NCI-H1092 treated with DMSO at 0.1 percent for 48 hours (cell line): Measurements from ENCODE around the gene ABTB2.

Experiments
- DNase-seq: peaks from one replicate; lab custom pipeline; 2025; lab: John Stamatoyannopoulos, UW

The ABTB2 gene

DNA sequence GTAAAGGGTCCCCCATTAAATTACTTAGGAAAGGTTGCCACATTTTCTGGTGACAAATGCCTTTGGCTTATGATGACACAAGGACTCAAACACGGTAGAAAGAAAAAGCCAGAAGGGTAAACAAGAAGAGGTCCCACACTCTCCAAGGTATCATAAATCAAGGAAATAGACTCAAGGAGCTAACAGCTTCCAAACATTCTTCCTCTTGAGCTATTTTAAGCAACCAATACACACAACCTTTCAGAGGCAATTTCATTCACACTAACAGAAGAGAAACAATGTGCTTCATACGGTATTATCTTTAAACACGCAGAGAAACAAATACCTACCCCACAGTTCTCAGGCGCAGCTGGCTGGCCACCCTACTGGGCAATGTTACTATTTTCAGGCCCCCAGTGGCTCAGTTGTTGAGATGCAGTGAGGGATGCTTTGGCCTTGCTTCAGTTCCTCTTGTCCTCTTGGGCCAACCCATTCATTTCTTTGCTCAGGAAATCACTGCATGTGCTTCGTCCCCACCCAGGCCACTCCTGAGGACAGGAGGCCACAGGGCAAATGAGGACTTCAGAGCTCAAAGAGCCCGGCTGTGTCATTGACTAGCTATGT, 15.8 kb downstream of the ABTB2 start:
- no peak for DNase-seq

DNA sequence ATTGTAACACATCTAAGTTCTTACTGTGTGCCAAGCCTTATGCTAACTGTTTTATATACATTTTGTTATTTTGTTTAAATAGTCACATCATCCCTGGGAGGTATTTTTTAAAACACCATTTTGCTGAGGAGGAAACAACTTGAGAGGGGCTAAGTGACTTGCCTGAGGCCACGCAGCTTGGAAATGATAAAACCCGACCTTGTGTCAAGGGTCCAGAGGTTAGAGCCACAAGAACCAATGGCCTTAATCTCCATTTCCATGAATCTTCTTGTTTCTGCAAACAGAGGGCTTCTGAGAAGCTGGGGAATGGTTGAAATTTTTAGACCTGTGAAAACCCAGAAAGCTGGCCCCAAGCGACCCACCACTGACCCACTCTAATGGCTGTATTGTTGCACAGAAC, 16.7 kb downstream of the ABTB2 start:
- no peak for DNase-seq

DNA sequence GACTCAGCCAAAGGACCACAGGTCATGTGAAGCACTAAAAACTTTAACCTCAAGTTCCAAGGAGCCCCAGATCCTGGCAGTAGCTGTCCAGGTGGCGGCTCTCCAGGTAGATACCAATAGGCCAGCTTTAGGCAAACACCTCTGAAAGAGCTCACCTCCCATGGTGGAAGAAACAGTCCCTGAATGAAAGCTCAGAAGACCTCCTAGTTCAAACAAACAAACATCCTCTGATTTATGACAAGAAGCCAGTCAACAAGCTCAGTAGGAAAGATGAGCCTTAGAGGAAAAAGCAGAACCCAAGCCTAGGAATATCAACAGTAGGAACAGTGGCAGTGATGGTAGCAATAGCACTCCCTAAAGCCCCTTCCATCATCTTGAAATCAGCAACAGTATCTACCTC, 17.2 kb downstream of the ABTB2 start:
- DNase-seq, result no peak

DNA sequence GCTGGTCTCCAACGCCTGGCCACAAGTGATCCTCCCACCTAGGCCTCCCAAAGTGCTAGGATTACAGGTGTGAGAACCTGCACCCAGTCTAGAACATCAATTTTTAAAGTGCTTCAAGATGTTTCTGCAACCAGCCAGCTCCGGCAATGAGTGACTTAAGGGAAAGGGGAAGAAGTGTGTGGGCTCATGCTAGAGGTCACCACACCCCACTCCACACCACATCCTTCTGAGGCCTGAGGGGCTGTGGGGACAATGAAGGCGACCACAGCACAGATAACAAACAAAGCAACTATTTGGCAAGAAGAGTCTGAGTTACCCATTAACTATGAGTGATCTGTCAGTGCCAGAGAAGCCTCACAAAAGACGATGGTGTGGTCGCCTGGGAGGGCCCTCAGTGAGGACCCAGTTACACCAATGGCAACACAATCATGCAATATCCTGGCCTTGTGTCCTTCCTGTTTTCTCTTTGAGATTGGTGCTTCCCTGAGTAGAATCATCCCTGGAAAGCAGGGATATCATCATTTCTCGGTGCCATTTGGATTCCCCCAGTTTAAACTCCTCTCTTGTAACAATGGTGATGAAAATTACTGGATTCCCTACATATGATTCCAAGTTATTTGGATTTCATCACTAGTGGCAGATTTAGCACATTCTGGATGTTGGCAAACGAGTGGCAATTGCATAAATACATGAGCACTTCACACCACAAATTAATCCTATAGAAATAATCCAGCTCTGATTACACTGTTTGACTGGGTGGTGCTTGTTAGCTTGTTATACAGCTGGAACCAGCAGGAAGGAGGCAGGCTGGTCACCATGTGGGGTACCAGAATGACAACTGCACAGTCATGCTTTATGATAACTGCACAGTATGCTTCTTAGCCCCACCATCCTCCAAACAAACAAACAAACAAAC, 18.4 kb downstream of the ABTB2 start:
- DNase-seq, result no peak

DNA sequence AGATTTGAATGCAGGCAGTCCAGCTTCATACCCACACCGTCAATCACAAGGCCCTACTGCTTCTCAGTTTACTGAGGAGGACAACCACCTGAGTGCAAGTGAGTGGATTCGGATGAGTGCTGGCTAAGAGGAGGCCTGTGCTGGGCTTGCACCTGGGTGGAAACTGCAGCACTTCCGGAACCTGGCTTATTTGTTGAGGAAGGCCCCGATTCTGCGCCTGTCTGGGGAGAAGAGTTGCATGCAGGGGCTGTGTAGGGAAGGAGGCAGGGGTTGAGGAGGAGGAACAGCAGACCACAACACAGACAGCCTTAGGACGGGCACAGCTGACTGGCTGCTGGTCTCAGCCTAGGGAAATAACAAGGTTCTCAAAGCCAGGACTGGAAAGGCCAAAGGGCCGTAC, 20.8 kb downstream of the ABTB2 start:
- DNase-seq, result no peak

DNA sequence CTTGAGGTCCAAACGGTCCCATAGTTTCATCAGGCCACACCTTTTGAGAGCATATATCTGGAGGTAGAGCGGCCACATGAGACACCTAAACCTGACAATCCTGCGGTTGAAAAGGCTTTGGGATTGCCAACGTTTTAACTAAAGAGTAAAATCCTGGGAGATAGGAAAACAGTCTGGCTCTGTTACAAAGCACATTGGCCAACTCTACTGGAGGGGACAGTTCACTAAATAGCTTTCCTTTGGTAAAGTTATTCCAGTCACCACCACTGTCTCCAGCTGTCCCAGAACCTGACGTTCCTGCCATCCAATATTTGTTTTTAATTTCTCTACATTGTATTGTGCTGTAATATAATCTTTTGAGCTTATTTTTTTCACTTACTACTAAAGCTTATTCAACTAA, 22.0 kb downstream of the ABTB2 start:
- DNase-seq, result no peak

DNA sequence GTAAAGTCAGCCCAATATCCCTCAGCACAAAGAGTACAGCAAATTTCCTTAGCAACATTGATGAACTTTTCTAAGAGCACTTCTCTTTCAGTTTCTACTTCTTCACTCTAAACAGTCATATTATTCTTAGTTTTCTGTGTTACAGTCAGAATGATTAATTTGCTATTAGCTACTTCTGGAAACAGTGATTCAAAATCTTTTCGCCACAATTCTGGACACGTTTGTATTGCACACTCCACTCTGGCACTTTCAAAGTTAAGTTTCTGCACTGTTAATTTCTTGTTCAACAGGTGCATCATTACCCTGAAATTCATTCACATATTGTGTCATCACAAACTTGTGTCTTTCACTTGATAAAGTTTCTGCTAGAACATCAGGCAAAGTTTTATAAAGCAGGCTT, 22.5 kb downstream of the ABTB2 start:
- no peak for DNase-seq

DNA sequence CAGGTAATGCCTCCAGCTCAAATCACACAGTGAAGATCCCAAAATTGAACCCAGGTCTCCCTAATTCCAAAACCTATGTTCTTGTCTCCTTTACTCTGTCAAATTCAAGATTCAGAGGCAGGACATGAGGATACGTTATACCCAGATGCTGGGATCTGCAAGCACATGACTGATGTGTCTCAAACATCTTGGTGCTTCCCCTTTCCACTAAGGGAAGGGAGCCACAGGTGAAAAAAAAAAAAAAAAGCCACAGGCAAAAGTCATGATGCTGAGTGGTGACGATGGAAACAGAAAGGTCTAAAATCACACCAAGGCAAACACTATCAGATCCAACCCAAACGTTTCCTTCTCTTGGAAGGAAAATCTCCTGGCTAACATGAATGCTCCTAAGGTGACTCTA, 24.0 kb downstream of the ABTB2 start:
- DNase-seq, result no peak

DNA sequence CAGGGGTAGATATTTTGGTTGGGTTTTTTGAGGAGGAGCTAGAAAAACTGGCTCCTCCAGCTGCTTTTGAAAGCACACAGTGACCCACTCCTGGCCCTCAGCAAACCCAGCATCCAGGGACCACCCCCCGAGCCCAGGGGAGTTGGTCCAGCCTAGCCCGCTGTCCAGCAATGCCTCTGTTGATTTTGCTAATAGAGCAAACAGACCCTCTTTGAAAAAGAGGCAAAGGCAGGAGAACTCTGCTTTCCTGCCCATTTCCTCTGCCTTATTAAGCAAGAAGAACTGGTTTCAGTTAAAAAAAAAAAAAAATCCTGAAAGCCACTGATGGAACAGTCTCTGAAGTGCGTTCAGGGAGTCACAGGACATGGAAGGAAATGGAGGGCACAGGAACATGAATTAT, 25.3 kb downstream of the ABTB2 start:
- peak; percentile 48 for DNase-seq

DNA sequence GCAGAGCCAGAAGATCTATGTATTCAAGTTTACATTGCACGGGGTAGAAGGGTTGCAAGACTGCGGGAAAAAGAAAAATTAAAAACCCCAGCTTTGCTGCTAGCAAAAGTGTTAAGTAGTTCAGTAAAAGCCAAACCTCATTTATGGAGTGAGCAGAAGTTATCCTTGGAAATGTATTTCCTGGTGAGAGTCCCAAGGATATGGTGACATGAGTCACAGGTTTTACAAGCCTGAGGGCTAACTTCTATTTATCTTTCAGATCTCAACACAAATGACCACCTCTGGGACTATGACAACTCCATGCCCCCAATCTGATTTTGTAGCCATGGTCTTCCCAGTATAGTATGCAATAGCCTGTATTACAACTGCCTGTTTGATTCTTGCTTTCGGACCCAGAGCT, 26.1 kb downstream of the ABTB2 start:
- no peak for DNase-seq

DNA sequence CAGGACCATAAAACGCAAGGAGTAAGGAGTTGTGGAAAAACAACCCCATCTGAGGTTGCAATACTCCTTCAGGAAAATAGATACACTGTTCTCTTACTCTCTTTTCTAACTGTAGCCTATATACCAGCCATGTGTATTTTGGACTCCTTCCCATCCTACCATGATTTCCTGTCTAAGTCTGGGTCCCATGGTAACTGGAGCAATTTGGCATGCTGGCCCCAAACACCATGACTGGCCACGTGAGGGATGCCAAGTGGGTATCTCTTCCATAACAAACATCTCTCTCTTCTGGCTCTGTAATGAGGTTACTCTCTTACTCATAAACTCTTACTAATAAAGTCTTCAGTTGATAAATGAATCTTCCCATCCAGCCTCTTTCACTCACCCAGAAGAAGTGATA, 26.5 kb downstream of the ABTB2 start:
- DNase-seq, result peak; percentile 96

DNA sequence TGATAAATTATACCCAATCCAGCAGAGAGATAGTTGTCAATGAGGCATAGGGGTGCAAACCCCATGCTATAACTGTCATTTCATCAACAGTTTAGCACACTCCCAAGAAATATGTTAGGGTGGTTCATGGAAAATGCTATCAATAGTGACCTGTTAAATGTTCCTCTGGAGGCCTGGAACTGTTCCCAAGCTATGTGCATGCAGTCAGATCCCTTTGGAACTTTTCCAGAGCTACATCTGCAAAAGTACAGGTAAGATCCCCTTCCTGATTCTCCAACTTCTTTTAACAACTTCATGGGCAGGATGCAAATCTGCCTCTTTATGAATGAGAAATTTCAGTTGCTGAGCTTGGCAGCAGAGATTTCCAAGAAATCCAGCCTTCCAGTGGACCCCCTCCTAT, 27.2 kb downstream of the ABTB2 start:
- DNase-seq, result peak; percentile 65

DNA sequence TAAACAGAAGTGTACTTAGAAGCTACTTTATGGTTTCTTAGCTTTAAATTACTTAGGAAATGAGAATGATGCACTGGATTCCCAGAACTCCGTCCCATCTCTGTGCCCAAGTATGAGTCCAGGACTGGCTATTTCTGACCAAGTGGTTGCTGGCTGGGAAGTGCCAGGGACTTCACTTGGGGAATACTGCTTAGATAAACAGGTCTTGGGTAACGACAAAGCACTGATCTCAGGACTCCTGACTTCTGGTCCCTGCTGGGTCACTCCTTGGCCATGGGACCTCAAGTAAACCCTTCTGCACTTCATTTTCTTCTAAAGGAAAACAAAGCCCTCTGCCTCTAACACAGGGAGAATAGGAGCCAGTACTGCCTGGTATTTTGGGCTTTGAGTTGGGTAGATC, 27.9 kb downstream of the ABTB2 start:
- no peak for DNase-seq

DNA sequence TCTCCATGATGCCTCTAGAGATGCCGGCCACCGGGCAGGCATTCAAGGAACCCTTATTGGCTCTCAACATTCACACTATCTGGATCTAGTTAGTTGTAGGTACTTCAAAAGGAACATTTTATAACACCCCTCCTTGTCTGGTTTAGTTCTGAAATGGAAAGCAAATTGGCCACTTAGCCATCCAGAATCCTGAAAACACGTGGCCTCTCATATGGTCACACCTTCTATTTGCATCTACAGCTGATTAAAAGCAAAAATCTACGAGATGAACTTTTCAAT, 29.2 kb downstream of the ABTB2 start:
- DNase-seq, result no peak

DNA sequence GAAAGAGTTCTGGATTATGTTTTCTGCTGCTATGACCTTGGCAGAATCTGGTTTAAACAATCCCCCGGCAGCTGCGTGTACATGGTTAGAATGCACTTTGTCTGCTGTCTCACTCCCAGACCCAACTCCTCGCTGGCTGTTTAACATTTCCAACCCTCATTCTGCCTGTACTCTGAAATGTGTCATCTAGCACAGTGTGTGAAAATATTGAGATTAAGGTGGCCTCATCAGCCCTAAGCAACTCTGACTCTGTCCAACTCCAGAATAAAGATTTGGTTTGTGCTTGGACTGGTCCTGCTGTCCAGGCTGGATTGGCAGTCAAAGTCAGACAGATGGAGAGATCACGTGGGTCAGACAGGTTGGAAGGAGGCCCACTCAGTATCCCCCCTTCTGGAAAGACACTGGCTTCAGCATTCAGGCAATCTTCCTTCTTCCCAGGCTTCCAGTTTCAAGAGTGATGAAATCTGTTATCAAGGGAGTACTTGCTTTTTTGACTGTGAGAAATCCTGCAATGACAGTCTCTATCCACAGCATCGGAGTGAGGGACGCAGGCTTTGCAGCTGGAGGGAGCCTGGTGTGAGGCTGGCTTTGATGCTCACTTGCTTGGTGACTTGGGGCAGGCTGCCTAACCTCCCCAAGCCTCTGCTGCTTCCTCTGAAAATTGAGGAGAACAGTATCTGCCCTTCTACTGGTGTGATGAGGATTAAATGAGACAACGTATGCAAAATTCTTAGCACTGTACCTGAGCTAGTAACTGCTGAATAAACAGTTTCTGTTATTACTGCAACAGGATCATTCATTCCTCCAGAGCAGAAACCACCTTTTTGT, 29.8 kb downstream of the ABTB2 start:
- peak; percentile 64 for DNase-seq

DNA sequence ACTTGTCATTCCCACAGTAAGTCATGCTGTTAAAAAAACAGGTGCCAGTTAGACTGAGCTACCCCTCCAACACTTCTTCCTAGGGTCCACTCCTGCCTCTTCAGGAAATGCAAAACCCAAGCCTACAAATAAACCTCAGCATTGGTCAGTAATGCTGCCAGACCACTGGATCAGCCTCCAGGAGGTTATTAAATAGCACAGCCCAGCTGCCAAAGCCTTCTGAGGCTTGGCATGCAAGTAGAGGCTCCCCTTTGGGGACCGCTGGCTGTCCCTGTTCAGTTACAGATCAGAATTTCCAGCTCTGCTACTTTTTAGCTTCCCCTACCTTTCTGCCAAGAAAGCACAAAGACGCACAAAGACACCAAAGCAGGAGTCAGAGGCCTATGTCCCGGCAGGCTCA, 33.3 kb downstream of the ABTB2 start:
- DNase-seq, result no peak

DNA sequence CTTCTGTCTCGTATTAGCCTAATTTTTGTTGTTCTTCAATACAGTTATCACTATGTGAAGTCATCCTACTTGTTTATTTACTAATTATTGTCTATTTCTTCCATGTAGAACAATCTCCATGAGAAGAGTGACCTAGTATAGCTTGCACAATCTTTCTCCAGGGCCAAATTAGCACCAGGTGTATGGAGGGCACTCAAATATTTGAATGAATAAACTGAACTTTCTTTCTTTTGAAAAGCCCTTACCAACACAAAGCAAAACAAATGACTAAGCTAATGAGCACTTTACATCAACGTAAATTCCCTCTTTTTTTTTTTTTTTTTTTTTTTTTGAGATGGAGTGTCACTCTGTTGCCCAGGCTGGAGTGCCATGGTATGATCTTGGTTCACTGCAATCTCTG, 34.2 kb downstream of the ABTB2 start:
- no peak for DNase-seq

DNA sequence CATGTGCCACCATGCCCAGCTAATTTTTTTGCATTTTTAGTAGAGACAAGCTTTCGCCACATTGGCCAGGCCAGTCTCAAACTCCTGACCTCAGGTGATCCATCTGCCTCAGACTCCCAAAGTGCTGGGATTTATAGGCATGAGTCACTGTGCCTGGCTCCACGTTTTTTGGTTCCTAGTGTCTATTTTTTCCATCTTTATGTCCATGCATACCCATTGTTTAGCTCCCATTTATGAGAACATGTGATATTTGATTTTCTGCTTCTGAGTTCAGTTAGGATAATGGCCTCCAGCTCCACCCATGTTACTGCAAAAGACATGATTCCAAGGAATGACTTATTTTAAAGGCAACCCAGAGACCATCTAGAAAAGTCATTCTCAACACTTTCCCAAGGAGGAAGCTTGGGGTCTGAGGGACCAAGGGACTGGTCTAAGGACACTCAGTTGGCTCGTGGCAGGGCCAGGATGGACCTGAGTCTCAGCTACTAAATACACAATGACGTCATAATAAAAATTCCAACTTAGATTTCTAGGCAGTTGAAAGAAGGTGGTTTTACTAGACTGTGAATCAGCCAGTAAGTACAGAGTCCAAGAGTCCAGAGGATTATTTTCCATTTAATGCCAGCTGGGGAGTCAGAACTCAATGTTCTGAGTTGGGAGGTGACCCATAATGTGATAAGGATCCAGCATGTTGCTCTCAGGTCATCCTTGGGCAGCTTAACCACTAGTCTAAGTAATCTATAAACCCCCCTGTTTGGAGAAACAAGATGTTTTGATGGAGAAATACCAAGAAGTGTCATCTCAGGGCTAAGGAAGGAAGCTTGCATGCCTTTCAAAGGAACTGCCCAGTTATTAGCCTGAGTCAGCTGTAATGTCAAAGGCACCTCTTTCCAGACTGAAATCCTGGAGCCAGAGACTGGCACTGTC, 39.4 kb downstream of the ABTB2 start:
- no peak for DNase-seq

DNA sequence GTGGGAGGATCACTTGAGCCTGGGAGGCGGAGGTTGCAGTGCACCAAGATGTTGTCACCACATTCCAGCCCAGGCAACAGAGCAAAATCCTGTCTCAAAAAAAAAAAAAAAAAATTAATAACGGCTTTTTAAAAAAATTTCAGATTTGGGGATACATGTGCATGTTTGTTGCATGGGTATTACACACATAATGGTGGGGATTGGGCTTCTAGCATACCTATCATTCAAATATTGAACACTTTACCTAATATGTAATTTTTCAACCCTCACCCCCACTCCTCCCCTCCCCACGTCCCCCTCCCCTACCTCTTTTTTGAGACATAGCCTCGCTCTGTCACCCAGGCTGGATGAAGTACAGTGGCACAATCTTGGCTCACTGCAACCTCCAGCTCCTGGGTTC, 40.1 kb downstream of the ABTB2 start:
- no peak for DNase-seq

DNA sequence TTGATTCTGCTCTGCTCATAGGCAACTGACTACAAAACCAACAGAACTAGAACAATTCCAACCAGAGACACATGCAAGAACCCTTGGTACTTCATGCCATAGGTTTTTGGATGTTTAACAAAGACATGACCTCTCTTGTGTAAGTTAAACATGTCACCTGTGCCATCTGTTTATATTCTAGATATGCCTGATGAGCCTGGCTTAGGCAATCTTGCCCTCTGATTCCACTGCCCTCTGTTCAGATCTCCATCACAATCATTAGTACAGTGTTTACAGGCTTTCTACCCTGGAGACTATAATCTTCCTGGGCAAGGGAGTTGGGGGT, 40.8 kb downstream of the ABTB2 start:
- no peak for DNase-seq

DNA sequence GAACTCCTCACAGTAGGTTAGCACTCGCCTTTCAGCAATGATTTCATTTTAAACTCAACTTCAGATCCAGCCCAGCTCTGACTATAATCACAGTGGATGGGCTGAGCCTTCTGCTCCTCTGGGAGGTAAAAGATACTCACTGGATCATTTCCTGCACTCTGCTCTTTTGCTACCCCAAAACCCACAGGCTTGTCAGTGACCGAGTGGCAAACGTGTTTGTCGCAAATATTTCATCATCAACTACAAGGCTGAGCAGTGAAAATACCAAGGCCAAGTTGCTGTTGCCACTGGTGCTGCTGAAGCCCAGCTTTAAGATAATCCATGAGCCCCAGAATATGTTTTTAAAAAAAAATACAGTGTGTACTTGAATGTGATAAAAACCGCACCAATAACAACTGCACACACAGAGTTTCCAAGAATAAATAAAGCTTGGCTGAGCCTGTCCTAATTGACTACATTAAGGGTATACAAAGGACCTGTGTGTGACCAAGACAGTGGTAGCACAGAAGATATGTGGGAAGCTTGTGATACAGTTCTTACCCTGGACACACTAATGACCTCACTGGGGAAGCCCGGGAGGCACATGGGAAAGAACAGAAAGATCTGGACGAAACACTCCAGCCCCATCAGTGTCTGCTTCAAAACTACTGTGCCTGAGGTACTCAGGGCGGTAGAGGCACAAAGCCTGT, 41.3 kb downstream of the ABTB2 start:
- DNase-seq, result no peak

DNA sequence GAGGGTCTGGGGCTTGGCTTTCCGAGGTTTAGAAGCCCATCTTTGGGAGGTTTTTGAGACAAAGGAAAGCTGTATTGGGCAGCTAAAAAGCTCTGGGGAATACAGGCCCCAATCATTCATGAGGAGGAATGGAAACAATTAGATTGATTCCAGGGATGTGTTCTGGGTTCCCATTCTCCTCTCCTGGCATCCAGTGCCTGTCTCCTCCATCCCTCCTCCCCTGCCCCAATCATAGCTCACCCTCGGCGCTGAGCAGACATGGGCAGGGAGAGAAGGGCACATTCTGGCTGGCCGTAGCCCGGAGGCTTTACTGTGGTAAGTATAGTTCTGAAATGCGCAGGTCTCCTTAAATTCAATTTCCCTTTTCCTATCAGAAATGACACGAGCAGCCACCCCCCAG, 42.4 kb downstream of the ABTB2 start:
- DNase-seq, result no peak
